ENCODE measurements around the gene PRR19. TPM values are rescaled to one million over a fixed set of nuclear protein-coding genes. Genes with fewer than 3 reads are reported as not detected.

The PRR19 gene
- total RNA-seq, 1 experiment from 2014 or later: not detected

DNA sequence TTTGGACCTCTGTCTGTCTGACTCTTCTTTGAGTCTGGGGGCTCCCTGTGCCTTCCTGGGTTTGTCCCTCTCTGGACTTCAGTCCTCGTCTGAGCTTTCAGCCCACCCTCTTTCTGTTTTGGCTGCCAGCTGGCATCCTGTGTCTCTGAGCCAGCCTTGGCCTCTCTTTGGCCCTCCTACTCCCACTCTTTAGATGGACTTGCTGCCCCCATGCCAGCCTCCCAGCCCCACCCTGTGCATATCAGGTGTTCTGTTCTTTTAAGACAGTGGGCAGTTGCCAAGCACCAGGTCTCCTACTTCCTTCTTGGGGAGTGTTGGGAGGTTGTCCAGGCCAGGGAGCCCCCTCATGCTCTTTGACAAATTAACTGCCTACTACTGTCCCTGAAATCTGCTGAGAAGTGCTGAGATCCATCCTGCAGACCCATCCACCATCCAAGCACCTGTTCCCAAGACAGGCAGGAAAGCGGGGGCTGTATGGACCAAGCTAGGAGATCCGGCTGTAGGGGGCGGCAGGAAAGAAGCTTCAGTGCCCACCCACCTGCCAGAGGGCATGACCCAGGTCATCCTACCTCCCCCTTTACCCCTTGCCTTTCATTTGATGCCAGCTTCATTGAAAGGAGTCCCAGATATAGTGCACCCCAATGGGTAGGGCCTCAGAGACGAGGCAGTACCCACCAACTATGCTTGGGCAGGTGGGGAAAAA lies 23.3 kb upstream of the PRR19 start:
- Histone ChIP-seq H3K9ac (ENCODE audit: low read length) (no peak overlapping the region), H4K20me1 (ENCODE audit: low read length) (no peaks in the 10 kb centered on the region), H3K9me2 (replicated peaks; ENCODE audit: low read length) (no peaks in the 10 kb centered on the region), H3K27ac (ENCODE audit: low read length) (no peak overlapping the region), H3K4me2 (ENCODE audit: low read length) (no peak overlapping the region), H3F3A (ENCODE audit: low read length, unreplicated experiment) (no peaks in the 10 kb centered on the region), H2AFZ (ENCODE audit: low read length) (no peak overlapping the region), H3K79me2 (ENCODE audit: low read length) (no peaks in the 10 kb centered on the region), H3K9me3 (ENCODE audit: low read length) (no peaks in the 10 kb centered on the region), H3K27me3 (ENCODE audit: low read length) (no peaks in the 10 kb centered on the region), H3K4me1 (ENCODE audit: insufficient read depth, low read length) (no peaks in the 10 kb centered on the region), H3K36me3 (ENCODE audit: low read depth, low read length) (no peaks in the 10 kb centered on the region), H3K4me3 (ENCODE audit: low read length) (no peak overlapping the region)
- no peak for ATAC-seq
- TF ChIP-seq EZH2phosphoT487 (IDR thresholded peaks at IDR 0.05; ENCODE audit: borderline replicate concordance, low read length) (no peak), EZH2 (IDR thresholded peaks at IDR 0.05; ENCODE audit: low read length, unreplicated experiment) (no peak)
- TF ChIP-seq, protein P1, sequence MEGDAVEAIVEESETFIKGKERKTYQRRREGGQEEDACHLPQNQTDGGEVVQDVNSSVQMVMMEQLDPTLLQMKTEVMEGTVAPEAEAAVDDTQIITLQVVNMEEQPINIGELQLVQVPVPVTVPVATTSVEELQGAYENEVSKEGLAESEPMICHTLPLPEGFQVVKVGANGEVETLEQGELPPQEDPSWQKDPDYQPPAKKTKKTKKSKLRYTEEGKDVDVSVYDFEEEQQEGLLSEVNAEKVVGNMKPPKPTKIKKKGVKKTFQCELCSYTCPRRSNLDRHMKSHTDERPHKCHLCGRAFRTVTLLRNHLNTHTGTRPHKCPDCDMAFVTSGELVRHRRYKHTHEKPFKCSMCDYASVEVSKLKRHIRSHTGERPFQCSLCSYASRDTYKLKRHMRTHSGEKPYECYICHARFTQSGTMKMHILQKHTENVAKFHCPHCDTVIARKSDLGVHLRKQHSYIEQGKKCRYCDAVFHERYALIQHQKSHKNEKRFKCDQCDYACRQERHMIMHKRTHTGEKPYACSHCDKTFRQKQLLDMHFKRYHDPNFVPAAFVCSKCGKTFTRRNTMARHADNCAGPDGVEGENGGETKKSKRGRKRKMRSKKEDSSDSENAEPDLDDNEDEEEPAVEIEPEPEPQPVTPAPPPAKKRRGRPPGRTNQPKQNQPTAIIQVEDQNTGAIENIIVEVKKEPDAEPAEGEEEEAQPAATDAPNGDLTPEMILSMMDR (conservative IDR thresholded peaks at IDR 0.05; ENCODE audit: low read depth, low read length): no peak
- ChIA-PET CTCF (no interaction called here), POLR2A (ENCODE audit: unreplicated experiment) (no interaction called here)
- DNase-seq: no peak
- no TSS peak for BruUV-seq (replicated peaks)
- intact Hi-C loops (cut with micrococcal nuclease): no loop called here

DNA sequence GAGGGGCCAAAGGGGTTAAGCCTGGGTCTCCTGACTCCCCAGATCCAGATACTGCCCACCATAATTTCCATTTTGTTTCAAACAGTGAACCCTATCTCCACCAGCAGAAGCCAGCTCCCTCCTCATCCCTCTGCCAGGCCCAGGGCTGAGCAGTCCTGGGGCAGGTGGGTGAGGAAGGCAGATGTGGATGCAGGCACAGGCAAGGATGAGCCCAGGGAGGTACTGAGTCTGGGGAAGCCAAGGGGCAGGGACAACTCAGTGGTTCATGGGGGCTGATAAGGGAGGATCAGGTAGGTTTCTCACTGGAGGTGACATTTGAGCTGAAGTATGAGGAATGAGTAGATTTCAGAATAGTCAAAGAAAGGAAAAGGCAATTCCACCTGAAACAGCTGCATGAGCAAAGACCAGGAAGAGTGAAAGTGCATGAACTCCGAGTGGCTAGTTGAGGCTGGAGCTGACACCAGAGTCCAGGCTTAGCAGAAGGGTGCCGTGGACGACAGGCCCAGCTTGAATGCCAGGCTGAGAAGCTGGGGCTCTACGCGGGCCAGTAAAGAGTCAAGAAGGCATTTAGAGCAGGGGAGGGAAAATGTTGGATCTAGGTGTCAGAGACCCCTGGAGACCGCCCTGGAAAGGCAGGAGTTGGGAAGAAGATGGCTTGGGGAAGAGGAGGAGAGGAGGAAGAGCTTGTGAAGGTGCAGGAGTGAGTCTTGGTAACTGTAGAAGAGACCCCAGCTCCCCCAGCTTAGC lies 22.6 kb upstream of the PRR19 start:
- Histone ChIP-seq H3F3A (ENCODE audit: low read length, unreplicated experiment) (no peaks in the 10 kb centered on the region), H2AFZ (ENCODE audit: low read length) (no peak overlapping the region), H3K9me2 (replicated peaks; ENCODE audit: low read length) (no peaks in the 10 kb centered on the region), H3K36me3 (ENCODE audit: low read depth, low read length) (no peaks in the 10 kb centered on the region), H3K9ac (ENCODE audit: low read length) (no peak overlapping the region), H4K20me1 (ENCODE audit: low read length) (no peaks in the 10 kb centered on the region), H3K4me1 (ENCODE audit: insufficient read depth, low read length) (no peaks in the 10 kb centered on the region), H3K4me3 (ENCODE audit: low read length) (no peak overlapping the region), H3K79me2 (ENCODE audit: low read length) (no peaks in the 10 kb centered on the region), H3K4me2 (ENCODE audit: low read length) (no peak overlapping the region), H3K27me3 (ENCODE audit: low read length) (no peaks in the 10 kb centered on the region), H3K27ac (ENCODE audit: low read length) (no peak overlapping the region), H3K9me3 (ENCODE audit: low read length) (no peaks in the 10 kb centered on the region)
- intact Hi-C loops (cut with micrococcal nuclease): no loop called here
- TF ChIP-seq EZH2 (IDR thresholded peaks at IDR 0.05; ENCODE audit: low read length, unreplicated experiment) (no peak), EZH2phosphoT487 (IDR thresholded peaks at IDR 0.05; ENCODE audit: borderline replicate concordance, low read length) (no peak)
- TF ChIP-seq, protein P1 (conservative IDR thresholded peaks at IDR 0.05; ENCODE audit: low read depth, low read length): no peak
- POLR2A ChIA-PET (ENCODE audit: unreplicated experiment): no interaction called here
- ATAC-seq (no peak), DNase-seq (no peak)
- CTCF ChIA-PET: no interaction called here
- BruUV-seq (replicated peaks): no TSS peak

Measured in PC-3 (cell line).